ENCODE data around the gene MTMR1.

DNA sequence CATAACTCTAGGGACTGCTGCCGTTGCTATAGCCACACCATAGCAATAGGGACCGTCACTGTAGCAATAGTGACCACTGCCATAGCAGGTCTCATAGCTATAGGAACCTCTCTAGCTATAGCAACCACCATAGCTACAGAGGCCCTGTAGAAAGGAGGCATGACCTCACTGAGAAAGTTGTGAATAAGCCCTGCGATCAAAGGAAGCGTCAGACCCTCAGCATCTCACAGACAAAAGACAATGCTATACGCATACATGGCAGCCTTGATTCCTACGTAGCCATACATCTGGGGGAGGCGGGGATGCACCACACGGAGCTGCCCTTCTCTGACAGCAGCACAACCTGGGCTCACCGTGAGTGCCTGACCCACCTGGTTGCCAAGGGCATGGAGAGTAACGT is 88.5 kb downstream of the MTMR1 start:
- TF ChIP-seq, protein P1, sequence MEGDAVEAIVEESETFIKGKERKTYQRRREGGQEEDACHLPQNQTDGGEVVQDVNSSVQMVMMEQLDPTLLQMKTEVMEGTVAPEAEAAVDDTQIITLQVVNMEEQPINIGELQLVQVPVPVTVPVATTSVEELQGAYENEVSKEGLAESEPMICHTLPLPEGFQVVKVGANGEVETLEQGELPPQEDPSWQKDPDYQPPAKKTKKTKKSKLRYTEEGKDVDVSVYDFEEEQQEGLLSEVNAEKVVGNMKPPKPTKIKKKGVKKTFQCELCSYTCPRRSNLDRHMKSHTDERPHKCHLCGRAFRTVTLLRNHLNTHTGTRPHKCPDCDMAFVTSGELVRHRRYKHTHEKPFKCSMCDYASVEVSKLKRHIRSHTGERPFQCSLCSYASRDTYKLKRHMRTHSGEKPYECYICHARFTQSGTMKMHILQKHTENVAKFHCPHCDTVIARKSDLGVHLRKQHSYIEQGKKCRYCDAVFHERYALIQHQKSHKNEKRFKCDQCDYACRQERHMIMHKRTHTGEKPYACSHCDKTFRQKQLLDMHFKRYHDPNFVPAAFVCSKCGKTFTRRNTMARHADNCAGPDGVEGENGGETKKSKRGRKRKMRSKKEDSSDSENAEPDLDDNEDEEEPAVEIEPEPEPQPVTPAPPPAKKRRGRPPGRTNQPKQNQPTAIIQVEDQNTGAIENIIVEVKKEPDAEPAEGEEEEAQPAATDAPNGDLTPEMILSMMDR (conservative IDR thresholded peaks at IDR 0.05): no peak
- TF ChIP-seq EZH2 (IDR thresholded peaks at IDR 0.05; ENCODE audit: low read depth): no peak

All from PC-9 (cell line).